ENCODE results near the gene CSNK1G2.

Gene CSNK1G2

DNA sequence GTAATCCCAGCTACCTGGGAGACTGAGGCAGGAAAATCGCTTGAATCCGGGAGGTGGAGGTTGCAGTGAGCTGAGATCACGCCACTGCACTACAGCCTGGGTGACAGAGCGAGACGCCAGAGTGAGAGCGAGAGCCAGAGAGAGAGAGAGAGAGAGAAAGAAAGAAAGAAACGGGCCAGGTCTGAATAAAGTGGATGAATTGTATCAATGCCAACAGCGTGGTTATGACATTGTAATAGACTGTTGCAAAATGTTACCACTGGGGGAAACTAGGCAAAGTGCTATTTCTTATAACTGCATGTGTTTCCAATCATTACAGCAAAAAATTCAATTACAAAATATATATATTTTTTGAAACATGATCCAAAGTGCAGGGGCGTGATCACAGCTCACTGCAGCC, 86.4 kb downstream of the CSNK1G2 start:
- no peak for DNase-seq

All from NCI-H524 (cell line).